ENCODE measurements around the gene GNAI2.

Gene GNAI2

DNA sequence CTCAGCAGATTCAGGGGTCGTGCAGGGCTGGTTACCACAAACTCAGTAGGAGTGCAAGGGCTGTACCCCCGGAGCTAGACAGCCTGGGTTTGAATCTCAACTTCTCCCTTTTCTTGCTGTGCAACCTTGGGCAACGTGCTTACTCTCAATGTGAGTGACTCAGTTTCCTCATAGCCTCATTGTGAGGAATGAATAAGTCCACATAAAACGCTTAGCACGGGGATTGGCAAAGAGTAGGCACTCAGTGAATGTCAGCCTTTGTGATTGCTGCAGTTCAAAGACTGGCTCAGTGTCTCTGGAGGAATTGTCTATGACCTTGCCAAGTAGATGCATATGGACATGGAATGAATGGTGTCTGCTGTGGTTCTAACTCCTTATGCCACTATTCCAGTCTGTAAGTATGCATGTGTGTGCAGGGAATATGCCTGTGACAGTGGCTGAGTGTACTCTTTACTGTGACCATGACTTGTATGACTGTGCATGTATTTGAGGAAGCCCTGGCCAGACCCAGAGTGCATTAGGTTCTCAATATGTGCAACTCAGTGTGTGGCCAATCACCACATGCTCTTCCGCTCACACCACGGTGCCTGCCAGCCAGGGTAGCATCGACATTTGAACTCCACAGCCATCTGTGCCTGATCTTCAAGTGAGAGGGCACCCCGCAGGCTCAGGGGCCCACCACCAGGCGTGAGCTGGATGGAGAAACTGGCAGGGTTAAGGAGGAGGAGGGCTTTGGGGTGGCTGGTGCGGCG lies 64.1 kb downstream of the GNAI2 start:
- peak; percentile 37 for DNase-seq

DNA sequence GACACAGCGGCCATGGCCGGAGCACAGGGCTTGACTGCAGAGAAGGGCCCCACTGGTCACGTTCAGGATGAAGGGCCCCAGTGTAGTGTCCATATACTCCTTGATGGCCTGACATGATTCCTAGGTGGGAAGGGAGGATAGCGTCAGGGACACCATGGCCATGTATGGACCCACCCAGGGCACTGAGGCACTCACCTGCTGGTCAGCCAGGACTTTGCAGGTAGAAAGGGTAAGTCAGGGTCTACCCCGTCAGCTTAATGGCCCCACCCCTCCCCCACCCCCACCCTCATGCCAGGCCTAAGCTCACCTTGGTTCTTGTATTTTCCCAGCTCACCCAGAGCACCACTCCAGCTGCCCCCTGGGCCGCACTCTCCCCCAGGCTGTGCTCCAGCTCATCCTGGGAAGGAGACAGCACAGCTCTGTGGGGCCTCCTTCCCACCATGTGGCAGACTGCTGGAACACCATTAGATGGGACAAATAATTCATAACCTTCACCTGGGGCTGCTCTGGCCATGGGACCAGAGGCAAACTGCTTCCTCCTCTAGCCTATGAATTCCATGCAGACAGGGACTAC lies 64.8 kb downstream of the GNAI2 start:
- no peak for DNase-seq

DNA sequence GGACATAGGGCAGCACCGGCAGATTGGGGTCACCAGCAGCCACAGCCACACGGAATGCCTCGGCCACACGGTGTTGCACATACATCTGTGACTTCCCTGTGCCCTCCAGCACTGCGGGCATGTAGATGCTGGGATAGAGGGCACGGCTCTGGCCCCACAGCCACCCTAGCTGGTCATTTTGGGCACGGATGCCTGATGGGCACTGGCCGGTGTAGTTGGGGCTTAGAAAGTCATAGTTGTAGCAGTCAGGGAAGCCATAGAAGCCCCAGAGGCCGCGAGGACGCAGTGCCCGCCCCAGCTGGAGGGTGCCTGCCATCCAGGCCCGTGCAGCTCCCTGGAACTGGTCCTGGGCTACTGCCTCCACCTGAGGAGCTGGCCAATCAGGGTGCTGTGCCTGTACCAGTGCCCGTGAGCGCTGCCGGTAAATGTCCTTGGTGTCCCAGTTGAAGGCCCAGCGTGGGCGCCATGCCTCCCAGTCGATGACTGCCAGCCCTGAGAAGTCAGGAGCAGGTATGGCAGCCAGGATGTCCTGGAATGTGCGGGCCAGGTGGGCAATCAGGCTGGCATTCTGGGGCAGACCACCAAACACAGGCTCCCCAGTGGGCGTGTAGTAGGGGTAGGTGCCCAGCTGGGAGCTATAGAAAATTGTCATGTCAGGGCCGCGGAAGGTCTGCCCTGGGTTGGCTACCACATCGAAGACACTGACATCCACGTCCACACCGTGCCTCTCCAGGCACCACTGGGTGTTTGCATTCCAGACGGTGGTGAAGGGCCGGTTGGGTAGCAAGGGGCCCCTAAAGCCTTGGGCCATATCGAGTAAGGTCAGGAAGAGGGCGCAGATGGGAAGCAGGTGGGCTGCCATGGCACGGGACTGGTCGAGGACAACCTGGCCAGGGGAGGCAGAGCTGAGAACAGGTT lies 66.3 kb downstream of the GNAI2 start:
- DNase-seq = no peak

DNA sequence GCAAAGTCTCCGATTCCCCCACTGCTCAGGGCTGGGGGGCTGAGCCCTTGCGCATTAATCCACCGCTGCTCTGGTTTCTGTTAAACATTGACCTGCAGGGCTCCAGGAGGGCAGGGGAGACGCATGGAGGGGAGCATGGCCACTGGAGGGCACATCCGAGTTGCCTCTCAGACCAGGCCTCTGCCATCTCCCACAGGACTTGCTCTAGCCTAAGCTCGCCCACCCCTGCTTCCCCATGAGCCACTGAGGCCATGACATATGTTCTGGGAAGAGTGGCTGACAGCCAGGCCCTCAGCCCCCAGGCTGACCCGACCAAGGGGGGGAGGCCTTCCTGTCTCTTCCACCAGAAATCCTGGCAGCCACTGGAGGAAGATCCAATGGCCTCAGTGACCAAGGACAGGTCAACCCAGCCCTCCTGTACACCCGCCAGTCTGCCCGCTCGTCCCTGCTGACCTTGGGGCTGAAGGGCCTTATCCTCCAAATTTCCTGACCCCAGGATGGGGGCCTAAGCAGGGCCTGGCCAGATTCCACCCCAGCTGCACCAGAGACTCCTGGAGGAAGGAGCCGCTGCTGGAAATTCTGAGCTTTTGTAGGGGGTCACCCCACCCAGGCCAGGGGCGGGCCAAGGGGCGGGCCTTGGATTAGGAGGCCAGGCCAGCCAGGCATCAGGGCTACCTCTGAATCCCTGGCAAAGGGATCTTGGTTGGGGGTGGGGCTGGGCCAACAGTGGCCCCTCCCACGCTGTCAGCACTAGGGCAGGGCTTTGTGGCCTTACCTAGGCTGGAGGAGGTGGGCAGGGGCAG lies 67.2 kb downstream of the GNAI2 start, which contains the start of gene HYAL1:
HYAL1 (minus strand) TSS at position 562 of the 803 bp plus-strand sequence. CDS start 618 bp downstream, outside the sequence.
- no peak for DNase-seq

DNA sequence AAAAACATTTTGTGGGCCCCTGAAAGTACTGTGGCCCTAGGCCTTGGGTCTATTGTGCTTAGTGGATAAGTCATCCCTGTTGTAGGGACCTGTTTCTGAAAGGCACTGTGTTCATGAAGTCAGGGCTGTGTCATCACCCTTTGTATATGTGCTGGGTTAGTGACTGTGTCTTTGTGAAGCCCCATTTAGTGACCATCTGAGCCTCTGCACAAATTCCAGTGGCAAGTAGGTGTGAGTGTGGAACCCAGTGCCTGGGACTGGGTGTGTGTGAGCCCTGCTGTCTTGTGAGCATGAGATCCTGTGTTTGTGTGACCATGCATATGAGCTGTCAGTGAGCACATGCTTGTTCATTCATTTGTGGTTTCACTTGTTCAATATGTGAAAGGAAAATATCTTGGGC lies 68.6 kb downstream of the GNAI2 start:
- no peak for DNase-seq
